ENCODE data around the gene MMP14.
A peak's percentile ranks its signal among the peaks of the same experiment; 100 is the strongest.

Gene MMP14

GRCh38 chr14:22837750-22838538, 1.6 kb downstream of the MMP14 start:
- no peak for TF ChIP-seq POLR2AphosphoS5 (IDR thresholded peaks at IDR 0.05; ENCODE audit: low read depth)
- no peak for DNase-seq (ENCODE audit: low read depth in 1 of 2, low spot score in 1 of 2)
- Histone ChIP-seq H3K4me3 (replicated peaks; ENCODE audit: insufficient read depth, low read length) (0 out of 2 replicates have a peak overlapping the region, but pooled peaks have one; percentile 11), H3K27ac (replicated peaks) (peak overlapping the region; percentile 27), H3K27me3 (ENCODE audit: insufficient read depth, poor library complexity, severe bottlenecking) (no peaks in the 10 kb centered on the region)

GRCh38 chr14:22838631-22839041, 2.3 kb downstream of the MMP14 start:
- Histone ChIP-seq H3K4me3 (replicated peaks; ENCODE audit: insufficient read depth, low read length) (no peak overlapping the region), H3K27me3 (ENCODE audit: insufficient read depth, poor library complexity, severe bottlenecking) (no peaks in the 10 kb centered on the region), H3K27ac (replicated peaks) (peak overlapping the region; percentile 27)
- TF ChIP-seq GABPA (IDR thresholded peaks at IDR 0.05; ENCODE audit: low read depth) (0 out of 2 replicates have a peak, but pooled peaks have one; percentile 26), POLR2AphosphoS5 (IDR thresholded peaks at IDR 0.05; ENCODE audit: low read depth) (0 out of 2 replicates have a peak, but pooled peaks have one; percentile 35), SPI1 (IDR thresholded peaks at IDR 0.05; ENCODE audit: borderline replicate concordance, low read depth) (peak; percentile 69; the same call in 1 of the 2 replicates)
- TF ChIP-seq, protein P1, sequence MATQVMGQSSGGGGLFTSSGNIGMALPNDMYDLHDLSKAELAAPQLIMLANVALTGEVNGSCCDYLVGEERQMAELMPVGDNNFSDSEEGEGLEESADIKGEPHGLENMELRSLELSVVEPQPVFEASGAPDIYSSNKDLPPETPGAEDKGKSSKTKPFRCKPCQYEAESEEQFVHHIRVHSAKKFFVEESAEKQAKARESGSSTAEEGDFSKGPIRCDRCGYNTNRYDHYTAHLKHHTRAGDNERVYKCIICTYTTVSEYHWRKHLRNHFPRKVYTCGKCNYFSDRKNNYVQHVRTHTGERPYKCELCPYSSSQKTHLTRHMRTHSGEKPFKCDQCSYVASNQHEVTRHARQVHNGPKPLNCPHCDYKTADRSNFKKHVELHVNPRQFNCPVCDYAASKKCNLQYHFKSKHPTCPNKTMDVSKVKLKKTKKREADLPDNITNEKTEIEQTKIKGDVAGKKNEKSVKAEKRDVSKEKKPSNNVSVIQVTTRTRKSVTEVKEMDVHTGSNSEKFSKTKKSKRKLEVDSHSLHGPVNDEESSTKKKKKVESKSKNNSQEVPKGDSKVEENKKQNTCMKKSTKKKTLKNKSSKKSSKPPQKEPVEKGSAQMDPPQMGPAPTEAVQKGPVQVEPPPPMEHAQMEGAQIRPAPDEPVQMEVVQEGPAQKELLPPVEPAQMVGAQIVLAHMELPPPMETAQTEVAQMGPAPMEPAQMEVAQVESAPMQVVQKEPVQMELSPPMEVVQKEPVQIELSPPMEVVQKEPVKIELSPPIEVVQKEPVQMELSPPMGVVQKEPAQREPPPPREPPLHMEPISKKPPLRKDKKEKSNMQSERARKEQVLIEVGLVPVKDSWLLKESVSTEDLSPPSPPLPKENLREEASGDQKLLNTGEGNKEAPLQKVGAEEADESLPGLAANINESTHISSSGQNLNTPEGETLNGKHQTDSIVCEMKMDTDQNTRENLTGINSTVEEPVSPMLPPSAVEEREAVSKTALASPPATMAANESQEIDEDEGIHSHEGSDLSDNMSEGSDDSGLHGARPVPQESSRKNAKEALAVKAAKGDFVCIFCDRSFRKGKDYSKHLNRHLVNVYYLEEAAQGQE (IDR thresholded peaks at IDR 0.05; ENCODE audit: insufficient replicate concordance, low read depth): no peak
- peak in 1 of 2 experiments; percentile 79 for DNase-seq (ENCODE audit: low read depth in 1 of 2, low spot score in 1 of 2)

DNA sequence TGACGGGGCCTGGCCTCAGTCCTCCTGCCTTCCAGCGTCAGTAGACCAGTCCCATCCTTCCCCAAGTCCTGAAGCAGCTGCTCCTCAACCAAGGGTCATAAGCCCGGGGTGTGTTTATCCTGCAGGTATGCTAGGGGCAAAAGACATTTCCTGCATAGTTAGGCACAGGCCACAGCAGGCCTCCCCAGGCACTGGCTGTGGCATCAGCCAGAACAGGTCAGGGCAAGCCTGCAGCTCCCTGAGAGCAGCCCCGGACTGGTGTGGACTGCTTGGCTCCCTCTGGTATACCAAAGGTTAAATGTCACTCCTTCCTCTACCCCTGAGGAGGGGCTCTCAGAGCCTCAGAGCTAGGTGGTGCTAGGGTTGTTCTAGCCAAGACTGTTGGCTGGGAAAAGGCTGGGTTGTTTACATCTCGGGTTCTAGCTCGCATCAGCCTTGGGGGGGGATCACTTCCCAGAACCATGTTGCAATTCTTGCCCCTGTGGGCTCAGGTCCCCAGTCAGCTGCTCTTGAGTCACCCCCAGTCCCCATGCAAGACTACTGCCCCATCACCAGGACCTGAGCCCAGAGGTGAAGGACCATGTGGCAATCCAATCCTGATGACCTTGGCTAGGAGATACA, 2.9 kb downstream of the MMP14 start:
- TF ChIP-seq, protein P1 (IDR thresholded peaks at IDR 0.05; ENCODE audit: insufficient replicate concordance, low read depth): no peak
- TF ChIP-seq SPI1 (IDR thresholded peaks at IDR 0.05; ENCODE audit: borderline replicate concordance, low read depth): no peak
- TF ChIP-seq POLR2AphosphoS5 (IDR thresholded peaks at IDR 0.05; ENCODE audit: low read depth): no peak
- TF ChIP-seq, protein P2, sequence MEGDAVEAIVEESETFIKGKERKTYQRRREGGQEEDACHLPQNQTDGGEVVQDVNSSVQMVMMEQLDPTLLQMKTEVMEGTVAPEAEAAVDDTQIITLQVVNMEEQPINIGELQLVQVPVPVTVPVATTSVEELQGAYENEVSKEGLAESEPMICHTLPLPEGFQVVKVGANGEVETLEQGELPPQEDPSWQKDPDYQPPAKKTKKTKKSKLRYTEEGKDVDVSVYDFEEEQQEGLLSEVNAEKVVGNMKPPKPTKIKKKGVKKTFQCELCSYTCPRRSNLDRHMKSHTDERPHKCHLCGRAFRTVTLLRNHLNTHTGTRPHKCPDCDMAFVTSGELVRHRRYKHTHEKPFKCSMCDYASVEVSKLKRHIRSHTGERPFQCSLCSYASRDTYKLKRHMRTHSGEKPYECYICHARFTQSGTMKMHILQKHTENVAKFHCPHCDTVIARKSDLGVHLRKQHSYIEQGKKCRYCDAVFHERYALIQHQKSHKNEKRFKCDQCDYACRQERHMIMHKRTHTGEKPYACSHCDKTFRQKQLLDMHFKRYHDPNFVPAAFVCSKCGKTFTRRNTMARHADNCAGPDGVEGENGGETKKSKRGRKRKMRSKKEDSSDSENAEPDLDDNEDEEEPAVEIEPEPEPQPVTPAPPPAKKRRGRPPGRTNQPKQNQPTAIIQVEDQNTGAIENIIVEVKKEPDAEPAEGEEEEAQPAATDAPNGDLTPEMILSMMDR (IDR thresholded peaks at IDR 0.05; ENCODE audit: insufficient read depth, low read length): no peak
- TF ChIP-seq GABPA (IDR thresholded peaks at IDR 0.05; ENCODE audit: low read depth): no peak
- no peak for DNase-seq (ENCODE audit: low read depth in 1 of 2, low spot score in 1 of 2)
- Histone ChIP-seq H3K4me3 (replicated peaks; ENCODE audit: insufficient read depth, low read length) (no peak overlapping the region), H3K27ac (replicated peaks) (no peak overlapping the region), H3K27me3 (ENCODE audit: insufficient read depth, poor library complexity, severe bottlenecking) (no peaks in the 10 kb centered on the region)

DNA sequence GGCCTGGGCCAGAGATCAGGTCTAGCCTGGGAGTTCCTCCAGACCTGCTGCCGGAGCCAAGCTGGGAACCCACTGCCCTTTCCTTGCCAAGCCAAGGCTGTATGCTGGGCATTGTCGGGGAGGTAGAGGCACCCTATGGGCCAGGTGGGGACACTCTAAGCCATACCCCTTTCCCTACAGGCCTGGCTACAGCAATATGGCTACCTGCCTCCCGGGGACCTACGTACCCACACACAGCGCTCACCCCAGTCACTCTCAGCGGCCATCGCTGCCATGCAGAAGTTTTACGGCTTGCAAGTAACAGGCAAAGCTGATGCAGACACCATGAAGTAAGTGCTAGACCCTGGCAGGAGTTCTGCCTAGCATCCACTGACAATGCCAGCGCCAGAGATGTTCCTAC, 4.9 kb downstream of the MMP14 start:
- TF ChIP-seq POLR2AphosphoS5 (IDR thresholded peaks at IDR 0.05; ENCODE audit: low read depth) (no peak), SPI1 (IDR thresholded peaks at IDR 0.05; ENCODE audit: borderline replicate concordance, low read depth) (no peak), GABPA (IDR thresholded peaks at IDR 0.05; ENCODE audit: low read depth) (no peak)
- TF ChIP-seq, protein P1 (IDR thresholded peaks at IDR 0.05; ENCODE audit: insufficient replicate concordance, low read depth): no peak
- TF ChIP-seq, protein P2 (IDR thresholded peaks at IDR 0.05; ENCODE audit: insufficient read depth, low read length): no peak

More for the DNA sequence above, 4.9 kb downstream of the MMP14 start:
- Histone ChIP-seq H3K4me3 (replicated peaks; ENCODE audit: insufficient read depth, low read length) (no peak overlapping the region), H3K27ac (replicated peaks) (no peak overlapping the region), H3K27me3 (ENCODE audit: insufficient read depth, poor library complexity, severe bottlenecking) (no peaks in the 10 kb centered on the region)
- no peak for DNase-seq (ENCODE audit: low read depth in 1 of 2, low spot score in 1 of 2)

All from HL-60 (cell line).